HG02943 (cell line): ENCODE data around the gene APRT.
"Not testable (repeated sequence)": the region's sequence is repeated elsewhere in the genome, so short reads cannot be mapped to it uniquely, and the experiment has no call there.

ENCODE experiments used
- ATAC-seq: cut with Tn5 transposase; IDR thresholded peaks from one replicate; pipeline ENCODE4 v1.9.1; 2021; ENCODE audit warnings: mild to moderate bottlenecking, low read depth, moderate library complexity; ENCODE audit not compliant: unreplicated experiment

APRT gene

GRCh38 chr16:88824256-88825077 is 12.7 kb upstream of the APRT start:
- no peak for ATAC-seq

DNA sequence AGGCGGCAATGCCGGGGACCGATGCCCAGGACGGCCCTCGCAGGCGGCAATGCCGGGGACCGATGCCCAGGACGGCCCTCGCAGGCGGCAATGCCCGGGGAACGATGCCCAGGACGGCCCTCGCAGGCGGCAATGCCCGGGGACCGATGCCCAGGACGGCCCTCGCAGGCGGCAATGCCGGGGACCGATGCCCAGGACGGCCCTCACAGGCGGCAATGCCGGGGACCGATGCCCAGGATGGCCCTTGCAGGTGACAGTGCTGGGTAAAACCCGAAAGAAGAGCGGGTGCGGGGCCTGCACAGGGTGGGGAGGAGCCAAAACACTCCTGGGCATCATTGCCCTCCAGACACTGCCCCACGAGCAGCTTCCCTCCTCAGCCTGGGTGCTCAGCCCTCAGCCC is 11.9 kb upstream of the APRT start:
- ATAC-seq: not testable (repeated sequence)

DNA sequence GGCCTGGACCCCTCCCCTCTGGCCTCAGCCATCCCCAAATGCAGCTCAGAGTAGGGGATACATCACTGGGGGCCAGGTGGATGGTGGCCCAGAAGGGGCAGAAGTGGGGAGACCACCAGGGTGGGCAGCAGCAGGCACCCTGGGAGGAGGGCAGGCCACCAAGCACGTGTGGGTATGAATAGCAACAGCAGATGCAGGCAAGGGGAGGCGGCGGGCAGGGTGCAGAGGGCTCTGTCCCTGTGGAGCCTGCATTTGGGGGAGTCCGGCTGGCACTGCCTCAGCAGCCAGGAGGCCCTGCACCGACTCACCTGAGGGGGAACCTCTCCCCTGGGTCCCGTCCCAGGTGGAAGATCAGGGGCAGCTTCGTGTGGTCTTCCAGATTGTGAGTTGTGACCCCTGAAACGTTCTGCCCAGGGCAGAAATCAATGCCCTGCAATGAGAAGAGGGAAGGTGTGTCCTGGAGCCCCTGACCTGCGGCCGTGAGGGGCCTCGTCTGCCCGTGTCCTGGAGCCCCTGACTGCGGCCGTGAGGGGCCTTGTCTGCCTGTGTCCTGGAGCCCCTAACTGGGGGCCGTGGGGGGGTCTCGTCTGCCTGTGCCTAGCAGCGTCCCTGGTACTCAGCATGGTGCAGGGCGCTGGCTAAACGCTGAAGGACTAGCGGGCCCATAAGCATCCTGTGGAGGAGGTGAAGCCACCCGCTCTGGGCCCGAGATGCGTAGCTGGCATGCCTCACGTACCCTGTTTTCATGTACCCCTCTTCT is 10.7 kb upstream of the APRT start:
- no peak for ATAC-seq

- ATAC-seq: no peak
These were observed 9.6 kb upstream of the APRT start for GRCh38 chr16:88821168-88821850.

DNA sequence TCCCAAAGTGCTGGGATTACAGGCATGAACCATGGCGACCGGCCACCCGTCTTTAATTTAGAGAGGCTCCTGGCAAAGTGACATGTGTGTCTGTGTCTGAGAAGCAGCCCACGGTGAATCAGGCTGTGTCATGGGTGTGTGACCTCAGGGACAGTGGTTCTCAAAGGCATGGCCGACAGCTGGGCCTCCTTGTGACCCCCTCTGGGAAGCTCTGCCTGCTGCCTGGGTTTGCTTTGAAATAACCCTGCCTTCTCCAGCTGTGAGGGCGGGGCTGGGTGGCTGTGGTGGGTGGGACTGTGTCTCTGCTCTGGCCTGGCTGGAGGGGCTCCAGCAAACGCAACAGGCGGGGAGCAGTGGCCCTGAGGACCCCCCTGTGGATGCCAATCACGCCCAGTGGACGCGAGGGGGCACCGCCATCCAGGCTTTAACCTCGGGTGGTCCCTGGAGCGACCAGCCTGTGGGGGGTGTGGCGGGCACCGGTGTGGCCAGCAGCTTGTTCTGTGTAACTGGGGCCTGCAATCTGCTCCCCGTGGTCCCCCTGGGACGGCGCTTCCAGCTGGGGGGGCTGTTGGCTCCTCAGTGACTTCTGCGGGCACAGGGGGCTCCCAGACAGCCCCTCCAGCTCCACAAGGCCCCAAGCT is 8.8 kb upstream of the APRT start:
- no peak for ATAC-seq

- no peak for ATAC-seq
These were observed 7.4 kb upstream of the APRT start for GRCh38 chr16:88819126-88819525.

DNA sequence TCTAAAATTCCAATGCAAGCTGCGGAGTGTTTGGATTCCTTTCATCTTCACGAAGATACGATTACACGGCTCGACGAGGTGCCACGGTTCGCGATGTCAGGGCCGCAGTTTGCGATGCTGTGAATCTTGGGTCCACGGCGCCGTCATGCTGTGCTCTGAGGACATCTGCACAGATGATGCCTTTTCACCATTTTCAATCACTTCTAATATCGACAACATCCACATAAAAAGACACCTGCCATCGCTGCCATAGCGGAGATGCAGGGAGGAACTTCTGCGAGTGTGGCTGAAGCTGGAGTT is 6.8 kb upstream of the APRT start:
- ATAC-seq: no peak

DNA sequence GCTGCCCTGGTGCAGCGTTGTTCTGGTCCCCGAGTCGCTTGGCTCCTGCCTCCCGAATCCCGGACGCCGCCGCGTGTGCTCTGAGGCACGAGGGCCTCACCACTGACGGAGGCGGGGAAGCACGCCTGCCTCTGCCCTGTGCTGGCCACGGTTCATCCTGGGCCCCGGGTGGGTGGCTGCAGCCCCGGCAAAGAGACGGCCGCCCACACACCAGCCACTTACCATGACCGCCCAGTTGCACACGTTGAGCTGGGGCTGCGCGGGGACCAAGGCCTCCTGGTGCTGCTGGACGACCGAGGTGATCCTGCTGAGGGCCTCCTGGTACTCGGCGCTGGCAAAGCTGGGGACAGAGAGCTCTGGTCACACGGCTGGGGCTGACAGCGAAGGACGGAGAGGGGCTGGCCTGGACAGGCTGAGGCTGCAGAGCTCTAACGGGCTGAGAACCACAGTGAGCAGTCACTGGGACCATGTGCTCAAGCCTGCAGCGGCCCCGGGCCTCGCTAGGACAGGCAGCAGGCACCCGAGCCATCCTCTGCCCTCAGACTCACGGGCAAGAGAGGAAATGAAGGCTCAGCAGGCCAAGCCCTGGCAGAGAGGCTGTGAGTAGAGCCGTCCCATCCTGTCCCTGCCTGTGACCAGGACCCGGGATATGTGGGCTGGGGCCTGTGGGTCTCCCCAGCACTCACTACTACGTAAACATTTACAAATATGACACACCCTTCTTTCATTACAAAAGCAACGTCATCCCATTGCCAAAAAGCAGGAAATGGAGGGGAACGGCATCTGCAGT is 6.3 kb upstream of the APRT start:
- no peak for ATAC-seq

DNA sequence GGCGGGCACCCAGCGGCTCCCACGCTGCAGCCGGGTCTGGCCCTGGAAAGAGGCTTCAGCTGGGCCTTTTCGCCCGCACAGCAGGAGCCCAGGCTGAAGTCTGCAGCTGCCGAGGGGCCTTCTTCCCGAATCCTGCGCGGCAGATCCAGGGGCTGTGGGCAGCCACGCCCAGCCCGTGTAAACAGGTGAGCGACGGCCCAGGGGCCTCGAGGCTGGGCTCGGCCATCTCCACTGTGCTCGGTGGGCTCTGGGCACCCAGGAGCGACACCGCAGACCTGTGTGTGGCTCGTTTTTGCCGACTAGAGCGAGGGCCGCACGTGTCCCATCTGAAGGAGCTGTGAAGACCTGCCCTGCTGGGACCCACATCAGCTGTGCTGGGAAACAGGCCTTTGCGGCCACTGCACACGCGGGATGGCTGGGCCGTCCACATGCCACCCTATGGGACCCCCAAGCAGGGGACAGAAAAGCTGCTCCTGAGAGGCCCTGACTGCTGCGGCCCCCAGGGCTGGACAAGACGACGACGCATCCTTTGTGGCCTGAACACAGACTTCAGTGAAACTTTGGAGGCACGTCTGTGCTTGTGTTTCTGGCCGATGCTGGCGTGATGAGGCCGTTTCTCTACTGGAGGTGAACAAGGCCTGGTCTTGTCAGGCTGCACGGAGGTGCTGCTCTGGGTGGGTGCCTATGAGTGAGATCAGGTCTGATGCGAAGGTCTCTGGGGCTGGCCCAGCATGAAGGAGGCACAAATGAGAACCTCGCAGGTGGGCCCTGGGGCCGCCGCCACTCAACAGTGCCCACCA is 5.2 kb upstream of the APRT start:
- no peak for ATAC-seq

GRCh38 chr16:88815901-88816589 is 4.3 kb upstream of the APRT start:
- ATAC-seq: no peak

DNA sequence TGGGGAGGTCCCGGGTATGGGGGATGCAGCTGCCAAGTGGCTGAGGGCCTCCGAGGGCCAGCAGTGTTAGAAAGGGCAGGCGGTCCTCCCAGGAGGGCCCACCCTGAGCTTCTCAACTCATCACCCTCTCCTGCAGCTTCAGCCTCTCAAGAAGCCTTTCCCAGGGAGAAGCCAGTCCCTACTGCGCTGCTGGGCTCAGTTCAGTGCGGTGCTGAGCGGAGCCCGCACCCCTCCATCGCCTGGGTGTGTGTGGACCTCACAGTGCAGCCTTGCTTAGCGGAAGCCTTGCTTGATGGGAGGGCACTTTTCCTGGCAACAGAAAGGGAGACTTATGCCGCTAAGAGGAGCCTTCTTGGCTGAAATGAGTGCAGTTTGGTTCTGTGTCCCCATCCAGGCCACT is 3.5 kb upstream of the APRT start:
- no peak for ATAC-seq

DNA sequence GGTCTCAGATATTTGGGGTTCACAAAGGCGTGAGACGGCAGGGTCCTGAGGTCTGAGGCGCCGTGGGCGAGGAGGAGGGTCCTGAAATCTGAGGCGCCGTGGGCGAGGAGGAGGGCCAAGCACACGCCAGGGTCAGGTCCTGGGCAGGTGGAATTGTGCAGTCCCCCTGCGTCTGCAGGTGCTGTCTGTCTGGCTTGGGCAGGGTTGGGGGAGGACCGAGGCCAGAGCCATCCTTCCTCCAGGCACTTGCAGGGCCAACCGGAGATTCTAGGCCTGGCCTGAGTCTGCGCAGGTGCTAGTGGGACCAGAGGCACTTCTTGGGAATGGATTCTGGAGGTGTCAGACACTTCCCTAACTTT is 2.4 kb upstream of the APRT start:
- no peak for ATAC-seq

- no peak for ATAC-seq
These were observed 1.8 kb upstream of the APRT start for GRCh38 chr16:88813269-88814143.

DNA sequence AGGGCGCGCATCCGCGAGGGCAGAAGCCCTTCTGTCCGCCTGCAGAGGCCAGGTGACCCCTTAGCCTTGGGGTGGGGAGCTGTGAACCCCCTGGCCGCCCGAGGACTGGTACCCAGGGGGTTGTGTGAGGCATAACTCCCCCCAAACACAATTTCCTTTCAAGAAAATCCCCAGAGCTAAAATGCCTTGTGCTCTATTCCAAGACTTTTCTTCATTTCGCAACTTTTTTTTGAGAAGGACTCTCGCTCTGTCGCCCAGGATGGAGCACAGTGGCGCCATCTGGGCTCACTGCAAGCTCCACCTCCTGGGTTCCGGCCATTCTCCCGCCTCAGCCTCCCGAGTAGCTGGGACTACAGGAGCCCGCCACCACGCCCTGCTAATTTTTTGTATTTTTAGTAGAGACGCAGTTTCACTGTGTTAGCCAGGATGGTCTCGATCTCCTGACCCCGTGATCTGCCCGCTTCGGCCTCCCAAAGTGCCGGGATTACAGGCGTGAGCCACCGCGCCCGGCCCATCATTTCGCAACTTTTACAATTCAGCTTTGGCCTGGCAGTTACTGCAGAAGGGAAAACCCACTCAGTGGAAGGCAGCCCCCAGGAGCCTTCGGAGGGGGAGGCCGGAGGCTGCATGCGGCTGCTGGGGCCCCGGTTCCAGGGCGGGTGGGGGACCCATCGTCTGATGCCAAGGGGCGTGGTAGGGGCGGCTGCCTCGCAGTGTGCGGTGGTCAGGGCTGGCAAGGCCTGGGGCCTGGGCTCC is 963 bp upstream of the APRT start:
- ATAC-seq: no peak

DNA sequence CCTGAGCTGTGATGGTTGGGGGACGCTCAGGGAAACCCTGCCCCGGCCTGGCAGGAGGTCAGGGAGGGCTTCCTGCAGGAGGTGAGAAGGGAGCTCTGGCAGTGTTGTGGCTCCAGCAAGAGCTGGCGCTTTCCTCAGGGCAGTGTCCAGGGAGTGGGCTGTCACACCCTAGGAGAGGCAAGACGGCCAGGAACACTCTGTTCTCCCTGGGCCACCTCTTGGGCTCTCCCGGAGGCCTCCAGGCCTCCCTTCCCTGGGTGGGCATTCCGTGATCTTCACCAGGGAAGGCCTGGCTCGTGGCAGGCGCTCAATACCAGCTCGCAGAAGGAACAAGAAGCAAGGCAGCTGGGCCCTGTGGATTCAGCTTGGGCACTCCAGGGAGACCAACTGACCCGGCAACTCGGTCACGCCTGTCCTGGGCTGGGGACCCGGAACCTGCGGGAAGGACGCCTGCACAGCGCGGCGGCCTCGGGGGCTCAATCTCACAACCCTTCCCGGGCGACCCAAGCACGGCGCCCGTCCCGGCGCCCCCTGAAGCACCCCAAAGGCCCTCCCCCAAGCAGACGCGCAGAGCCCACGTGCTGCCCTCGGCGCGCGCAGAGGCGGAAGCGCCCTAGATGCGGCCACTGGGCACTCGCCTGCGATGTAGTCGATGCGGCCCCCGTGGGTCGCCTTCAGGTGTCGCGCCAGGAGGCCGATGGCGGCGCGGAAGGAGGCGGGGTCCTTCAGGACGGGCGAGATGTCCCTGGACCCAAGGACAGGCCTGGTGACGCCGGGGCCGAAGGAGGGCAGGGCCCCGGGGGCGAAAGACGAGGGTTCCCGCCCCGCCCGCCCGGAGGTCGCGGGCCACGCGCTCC is 588 bp downstream of the APRT start:
- ATAC-seq: peak; percentile 43

- ATAC-seq: no peak
These were observed 1.4 kb downstream of the APRT start for GRCh38 chr16:88810166-88810911.
